Fibroblast of lung (primary cell): Measurements from ENCODE around the gene HAUS1. TPM values are rescaled to one million over a fixed set of nuclear protein-coding genes. Genes with fewer than 3 reads are reported as not detected.

Source experiments
- DNase-seq, 2 donors: peaks; one replicate each; pipeline versions ENCODE4 v3.0.0 to v3.0.0-alpha.2; 2010; ENCODE audit warnings: low read depth in 2 of 2
- H2AFZ ChIP-seq: 2 replicates; pipeline ENCODE4 v1.5.1; 2012; ENCODE audit warnings: low read length, control low read depth, inconsistent platforms
- H3K27ac ChIP-seq: 2 replicates; pipeline ENCODE4 v1.5.1; 2011; ENCODE audit warnings: low read length, control low read depth; ENCODE audit not compliant: insufficient read depth
- H3K27me3 ChIP-seq: 2 replicates; pipeline ENCODE4 v1.5.1; 2011; ENCODE audit warnings: mild to moderate bottlenecking, low read length; ENCODE audit not compliant: control insufficient read depth, insufficient read depth
- H3K36me3 ChIP-seq: 2 replicates; pipeline ENCODE4 v1.5.1; 2011; ENCODE audit warnings: low read length; ENCODE audit not compliant: control insufficient read depth, insufficient read depth
- H3K4me1 ChIP-seq: 2 replicates; pipeline ENCODE4 v1.5.1; 2011; ENCODE audit warnings: low read length; ENCODE audit not compliant: control insufficient read depth, insufficient read depth; ENCODE audit errors: extremely low read depth
- H3K4me2 ChIP-seq: 2 replicates; pipeline ENCODE4 v1.5.1; 2011; ENCODE audit warnings: low read length, control low read depth; ENCODE audit not compliant: insufficient read depth; ENCODE audit errors: extremely low read depth
- H3K4me3 ChIP-seq, 4 experiments: fragments of 200-600 bp in 1 of 4; sonication (generic) in 1 of 4; replicated peaks in 1 of 4; 2 replicates each; pipeline ENCODE4 v1.5.1; 2011 to 2016; ENCODE audit warnings: low read length in 4 of 4, low read depth in 3 of 4, mild to moderate bottlenecking in 3 of 4, control low read depth in 2 of 4, inconsistent platforms in 1 of 4, mixed read lengths in 1 of 4; ENCODE audit not compliant: insufficient read depth in 1 of 4; ENCODE audit errors: control extremely low read depth in 1 of 4
- H3K79me2 ChIP-seq: 2 replicates; pipeline ENCODE4 v1.5.1; 2012; ENCODE audit warnings: mild to moderate bottlenecking, low read length, inconsistent platforms; ENCODE audit not compliant: control insufficient read depth, insufficient read depth
- H3K9ac ChIP-seq: 2 replicates; pipeline ENCODE4 v1.5.1; 2011; ENCODE audit warnings: mild to moderate bottlenecking, low read length, control low read depth; ENCODE audit not compliant: insufficient read depth
- H3K9me3 ChIP-seq: 2 replicates; pipeline ENCODE4 v1.5.1; 2012; ENCODE audit warnings: low read depth, low read length; ENCODE audit not compliant: control insufficient read depth, insufficient read depth
- H4K20me1 ChIP-seq: 2 replicates; pipeline ENCODE4 v1.5.1; 2011; ENCODE audit warnings: low read length; ENCODE audit not compliant: control insufficient read depth, insufficient read depth; ENCODE audit errors: extremely low read depth
- CTCF ChIP-seq, 2 donors: IDR thresholded peaks in 1 of 2; conservative IDR thresholded peaks in 1 of 2; 1 replicate in 1 of 2; 2 replicates in 1 of 2; pipeline ENCODE4 v1.5.1; 2011 to 2012; ENCODE audit warnings: low read length in 2 of 2, control low read depth in 1 of 2, inconsistent platforms in 1 of 2, low read depth in 1 of 2, mild to moderate bottlenecking in 1 of 2
- EZH2 ChIP-seq: IDR thresholded peaks from 2 replicates; pipeline ENCODE4 v1.5.1; 2012; ENCODE audit warnings: low read length, control low read depth, mild to moderate bottlenecking; ENCODE audit errors: missing control alignments
- polyA plus RNA-seq, 2 donors: library from polyadenylated mRNA; depleted of rRNA in 1 of 2; stranded (reverse) in 1 of 2; unstranded in 1 of 2; fragments of >200 nt; gene quantifications; 2 replicates each; pipeline ENCODE4 v1.2.1, GENCODE V29; 2011 to 2012; ENCODE audit warnings: missing spikeins in 1 of 2
- total RNA-seq: library from RNA; depleted of rRNA; stranded (reverse); fragments of >200 nt; gene quantifications from 2 replicates; pipeline ENCODE4 v1.2.1, GENCODE V29; 2014

Gene HAUS1
- total and polyA plus RNA-seq, 2 donors (not counting 1 experiment from before 2014, with no cell fraction given) = 25.4 to 52.8 TPM

- peak; percentile 41 to 66 for DNase-seq
- no peak overlapping the region for H3K4me3 ChIP-seq
- H2AFZ ChIP-seq = no peak overlapping the region
- H3K9me3 ChIP-seq = no peaks in the 10 kb centered on the region
- TF ChIP-seq EZH2 = no peak
- peak; percentile 50 to 62 for TF ChIP-seq CTCF (conservative IDR thresholded peaks at IDR 0.05 in 1 of 2, IDR thresholded peaks at IDR 0.05 in 1 of 2; ENCODE audit: low read depth in 1 of 2, low read length in 2 of 2)
- H4K20me1 ChIP-seq = no peaks in the 10 kb centered on the region
- H3K27me3 ChIP-seq = no peaks in the 10 kb centered on the region
- no peak overlapping the region for H3K9ac ChIP-seq
- no peak overlapping the region for H3K4me2 ChIP-seq
- peaks cover 11% of the 10 kb centered on the region for H3K4me1 ChIP-seq
- H3K27ac ChIP-seq = no peak overlapping the region
- no peaks in the 10 kb centered on the region for H3K36me3 ChIP-seq
- no peaks in the 10 kb centered on the region for H3K79me2 ChIP-seq
These were observed 44.6 kb downstream of the HAUS1 start for GRCh38 chr18:46148810-46149209.

GRCh38 chr18:46152436-46152807, 48.2 kb downstream of the HAUS1 start:
- DNase-seq = peak; percentile 60 to 87
- Histone ChIP-seq H2AFZ (no peak overlapping the region), H3K27me3 (no peaks in the 10 kb centered on the region), H3K4me1 (peaks cover 12% of the 10 kb centered on the region), H3K9ac (no peak overlapping the region), H3K4me3 (no peak overlapping the region), H3K4me2 (peak overlapping the region; percentile 11), H3K9me3 (no peaks in the 10 kb centered on the region), H3K27ac (no peak overlapping the region), H3K36me3 (no peaks in the 10 kb centered on the region), H3K79me2 (no peaks in the 10 kb centered on the region), H4K20me1 (no peaks in the 10 kb centered on the region)
- TF ChIP-seq EZH2 = no peak

- DNase-seq = no peak
- H3K9ac ChIP-seq = no peak overlapping the region
- no peak overlapping the region for H2AFZ ChIP-seq
- no peaks in the 10 kb centered on the region for H3K27me3 ChIP-seq
- H3K4me2 ChIP-seq = peak overlapping the region; percentile 11
- H3K4me1 ChIP-seq = peaks cover 12% of the 10 kb centered on the region
- H4K20me1 ChIP-seq = no peaks in the 10 kb centered on the region
- TF ChIP-seq CTCF (conservative IDR thresholded peaks at IDR 0.05 in 1 of 2, IDR thresholded peaks at IDR 0.05 in 1 of 2; ENCODE audit: low read depth in 1 of 2, low read length in 2 of 2) (no peak), EZH2 (no peak)
- no peak overlapping the region for H3K27ac ChIP-seq
- no peaks in the 10 kb centered on the region for H3K79me2 ChIP-seq
- H3K4me3 ChIP-seq = no peak overlapping the region
- no peaks in the 10 kb centered on the region for H3K9me3 ChIP-seq
- H3K36me3 ChIP-seq = no peaks in the 10 kb centered on the region
These were observed 48.8 kb downstream of the HAUS1 start for GRCh38 chr18:46152808-46153617.
